Breast epithelium (tissue), 3 donors: Measurements from ENCODE around the gene RIOX2.

ENCODE experiments used
- CTCF ChIP-seq, 3 donors: fragments of 450-650 bp; IDR thresholded peaks; one replicate each; pipeline ENCODE4 v1.5.1; 2016 to 2017; ENCODE audit warnings: antibody characterized with exemption in 3 of 3, mild to moderate bottlenecking in 3 of 3, moderate library complexity in 3 of 3
- POLR2AphosphoS5 ChIP-seq, 3 donors: sonication (generic); formaldehyde crosslinking; IDR thresholded peaks; one replicate each; pipeline ENCODE4 v1.6.1; 2017; ENCODE audit warnings: antibody characterized with exemption in 3 of 3

- TF ChIP-seq CTCF (IDR thresholded peaks at IDR 0.05) (no peak), POLR2AphosphoS5 (IDR thresholded peaks at IDR 0.05) (no peak)
Observed at GRCh38 chr3:97954228-97954827, 17.9 kb downstream of the RIOX2 start.
